Neural progenitor cell (in vitro differentiated cells): ENCODE data around the gene ADH4.

Source experiments
- EZH2phosphoT487 ChIP-seq: fragments of 200-600 bp; sonication (generic); IDR thresholded peaks from 2 replicates; pipeline ENCODE4 v1.6.1; 2017; ENCODE audit warnings: antibody characterized with exemption
- TF ChIP-seq, protein P1 (sequence below): fragments of 200-600 bp; sonication (generic); IDR thresholded peaks from 2 replicates; pipeline ENCODE4 v1.5.1; 2017; ENCODE audit warnings: antibody characterized with exemption, mild to moderate bottlenecking

DNA sequence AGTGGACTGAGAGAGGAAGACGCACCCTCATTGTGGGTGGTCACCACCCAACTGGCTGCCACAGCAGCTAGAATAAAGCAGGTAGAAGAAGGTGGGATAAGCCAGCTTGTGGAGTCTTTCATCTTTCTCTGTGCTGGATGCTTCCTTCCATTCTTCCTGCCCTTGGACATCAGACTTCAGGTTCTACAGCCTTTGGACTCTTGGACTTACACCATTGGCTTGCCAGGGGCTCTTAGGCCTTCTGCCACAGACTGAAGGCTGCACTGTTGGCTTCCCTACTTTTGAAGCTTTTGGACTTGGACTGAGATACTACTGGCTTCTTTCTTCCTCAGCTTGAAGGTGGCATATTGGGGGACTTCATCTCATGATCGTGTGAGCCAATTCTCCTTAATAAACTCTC lies 41.5 kb upstream of the ADH4 start:
- TF ChIP-seq, protein P1, sequence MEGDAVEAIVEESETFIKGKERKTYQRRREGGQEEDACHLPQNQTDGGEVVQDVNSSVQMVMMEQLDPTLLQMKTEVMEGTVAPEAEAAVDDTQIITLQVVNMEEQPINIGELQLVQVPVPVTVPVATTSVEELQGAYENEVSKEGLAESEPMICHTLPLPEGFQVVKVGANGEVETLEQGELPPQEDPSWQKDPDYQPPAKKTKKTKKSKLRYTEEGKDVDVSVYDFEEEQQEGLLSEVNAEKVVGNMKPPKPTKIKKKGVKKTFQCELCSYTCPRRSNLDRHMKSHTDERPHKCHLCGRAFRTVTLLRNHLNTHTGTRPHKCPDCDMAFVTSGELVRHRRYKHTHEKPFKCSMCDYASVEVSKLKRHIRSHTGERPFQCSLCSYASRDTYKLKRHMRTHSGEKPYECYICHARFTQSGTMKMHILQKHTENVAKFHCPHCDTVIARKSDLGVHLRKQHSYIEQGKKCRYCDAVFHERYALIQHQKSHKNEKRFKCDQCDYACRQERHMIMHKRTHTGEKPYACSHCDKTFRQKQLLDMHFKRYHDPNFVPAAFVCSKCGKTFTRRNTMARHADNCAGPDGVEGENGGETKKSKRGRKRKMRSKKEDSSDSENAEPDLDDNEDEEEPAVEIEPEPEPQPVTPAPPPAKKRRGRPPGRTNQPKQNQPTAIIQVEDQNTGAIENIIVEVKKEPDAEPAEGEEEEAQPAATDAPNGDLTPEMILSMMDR = no peak
- TF ChIP-seq EZH2phosphoT487 = no peak
